ENCODE measurements around the gene ELMO2.

Gene ELMO2

GRCh38 chr20:46354920-46355654, 51.3 kb downstream of the ELMO2 start:
- TF ChIP-seq ZFX (IDR thresholded peaks at IDR 0.05; ENCODE audit: borderline replicate concordance) (no peak), CTCF (IDR thresholded peaks at IDR 0.05) (no peak)
- no peak overlapping the region for H3K27ac ChIP-seq

- H3K27ac ChIP-seq = no peak overlapping the region
- TF ChIP-seq CTCF (IDR thresholded peaks at IDR 0.05) (no peak), ZFX (IDR thresholded peaks at IDR 0.05; ENCODE audit: borderline replicate concordance) (no peak)
Observed at GRCh38 chr20:46354207-46354555, 52.2 kb downstream of the ELMO2 start.

- no peak for TF ChIP-seq CTCF (IDR thresholded peaks at IDR 0.05)
- TF ChIP-seq ZFX (IDR thresholded peaks at IDR 0.05; ENCODE audit: borderline replicate concordance) = no peak
- H3K27ac ChIP-seq = no peak overlapping the region
Observed at GRCh38 chr20:46353500-46354206, 52.8 kb downstream of the ELMO2 start.

GRCh38 chr20:46352370-46352938, 54.0 kb downstream of the ELMO2 start:
- no peak overlapping the region for H3K27ac ChIP-seq
- no peak for TF ChIP-seq ZFX (IDR thresholded peaks at IDR 0.05; ENCODE audit: borderline replicate concordance)
- no peak for TF ChIP-seq CTCF (IDR thresholded peaks at IDR 0.05)

- no peak for TF ChIP-seq CTCF (IDR thresholded peaks at IDR 0.05)
- no peak for TF ChIP-seq ZFX (IDR thresholded peaks at IDR 0.05; ENCODE audit: borderline replicate concordance)
- no peak overlapping the region for H3K27ac ChIP-seq
Observed at GRCh38 chr20:46351357-46352058, 54.9 kb downstream of the ELMO2 start.

- H3K27ac ChIP-seq = no peak overlapping the region
- no peak for TF ChIP-seq CTCF (IDR thresholded peaks at IDR 0.05)
- no peak for TF ChIP-seq ZFX (IDR thresholded peaks at IDR 0.05; ENCODE audit: borderline replicate concordance)
Observed at GRCh38 chr20:46350986-46351267, 55.5 kb downstream of the ELMO2 start.

All from 22Rv1 (cell line).